HAP-1 (cell line): ENCODE measurements around the gene MYH6.

Experiments
- DNase-seq, 2 experiments: peaks; one replicate each; pipeline ENCODE4 v3.0.0-alpha.2; 2016 to 2020; ENCODE audit warnings: low spot score in 2 of 2
- H3K27me3 ChIP-seq: fragments of 250-450 bp; sonication (Bioruptor Pico); 2 replicates; pipeline ENCODE4 v1.5.1; 2020; ENCODE audit warnings: low read depth, mild to moderate bottlenecking, moderate library complexity
- H3K36me3 ChIP-seq: fragments of 250-450 bp; sonication (Bioruptor Pico); replicated peaks from 2 replicates; pipeline ENCODE4 v1.5.1; 2020; ENCODE audit warnings: mild to moderate bottlenecking
- H3K4me1 ChIP-seq: fragments of 250-450 bp; sonication (Bioruptor Pico); 2 replicates; pipeline ENCODE4 v1.5.1; 2020; ENCODE audit warnings: mild to moderate bottlenecking
- H3K4me3 ChIP-seq: fragments of 250-450 bp; sonication (Bioruptor Pico); 2 replicates; pipeline ENCODE4 v1.5.1; 2020; ENCODE audit warnings: mild to moderate bottlenecking, moderate library complexity
- H3K9me3 ChIP-seq: fragments of 250-450 bp; sonication (Bioruptor Pico); 2 replicates; pipeline ENCODE4 v1.5.1; 2020; ENCODE audit warnings: mild to moderate bottlenecking, moderate library complexity
- in situ Hi-C: fragments of 300-500 bp; cut with MboI; formaldehyde crosslinking; loops from 3 replicates; pipeline ENCODE4 v1.14.3; 2020; ENCODE audit warnings: low sequenced_read_pairs, inconsistent platforms, mixed read lengths

The MYH6 gene

GRCh38 chr14:23362200-23362599 is 45.9 kb downstream of the MYH6 start:
- Histone ChIP-seq H3K27me3 (peaks cover 34% of the 10 kb centered on the region), H3K4me3 (no peak overlapping the region), H3K4me1 (no peaks in the 10 kb centered on the region), H3K9me3 (no peaks in the 10 kb centered on the region), H3K36me3 (no peaks in the 10 kb centered on the region)
- in situ Hi-C loops: no loop called here
- DNase-seq: no peak

- Histone ChIP-seq H3K4me1 (no peaks in the 10 kb centered on the region), H3K4me3 (no peak overlapping the region), H3K36me3 (no peaks in the 10 kb centered on the region), H3K27me3 (peaks cover 34% of the 10 kb centered on the region), H3K9me3 (no peaks in the 10 kb centered on the region)
- DNase-seq: no peak
- in situ Hi-C loops: no loop called here
Observed at GRCh38 chr14:23361763-23362162, 46.3 kb downstream of the MYH6 start.

GRCh38 chr14:23361320-23361719 is 46.8 kb downstream of the MYH6 start:
- no peaks in the 10 kb centered on the region for H3K36me3 ChIP-seq
- in situ Hi-C loops: no loop called here
- peaks cover 33% of the 10 kb centered on the region for H3K27me3 ChIP-seq
- H3K4me3 ChIP-seq: no peak overlapping the region
- H3K9me3 ChIP-seq: no peaks in the 10 kb centered on the region
- DNase-seq: no peak
- H3K4me1 ChIP-seq: no peaks in the 10 kb centered on the region

GRCh38 chr14:23360496-23360895 is 47.6 kb downstream of the MYH6 start:
- peaks cover 36% of the 10 kb centered on the region for H3K27me3 ChIP-seq
- in situ Hi-C loops: no loop called here

GRCh38 chr14:23359722-23360447 is 48.2 kb downstream of the MYH6 start:
- DNase-seq: no peak
- in situ Hi-C loops: no loop called here
- no peaks in the 10 kb centered on the region for H3K4me1 ChIP-seq
- no peak overlapping the region for H3K4me3 ChIP-seq
- no peaks in the 10 kb centered on the region for H3K9me3 ChIP-seq
- no peaks in the 10 kb centered on the region for H3K36me3 ChIP-seq
- peaks cover 38% of the 10 kb centered on the region for H3K27me3 ChIP-seq

More at GRCh38 chr14:23360496-23360895, 47.6 kb downstream of the MYH6 start:
- H3K9me3 ChIP-seq: no peaks in the 10 kb centered on the region
- H3K4me1 ChIP-seq: no peaks in the 10 kb centered on the region
- H3K36me3 ChIP-seq: no peaks in the 10 kb centered on the region
- no peak overlapping the region for H3K4me3 ChIP-seq
- DNase-seq: no peak

GRCh38 chr14:23359167-23359626 is 48.9 kb downstream of the MYH6 start:
- no peaks in the 10 kb centered on the region for H3K4me1 ChIP-seq
- DNase-seq: no peak
- in situ Hi-C loops: no loop called here
- no peaks in the 10 kb centered on the region for H3K36me3 ChIP-seq
- peaks cover 35% of the 10 kb centered on the region for H3K27me3 ChIP-seq
- no peak overlapping the region for H3K4me3 ChIP-seq
- H3K9me3 ChIP-seq: no peaks in the 10 kb centered on the region

- Histone ChIP-seq H3K4me3 (no peak overlapping the region), H3K4me1 (no peaks in the 10 kb centered on the region), H3K36me3 (no peaks in the 10 kb centered on the region), H3K9me3 (no peaks in the 10 kb centered on the region), H3K27me3 (peaks cover 37% of the 10 kb centered on the region)
- in situ Hi-C loops: no loop called here
- no peak for DNase-seq
Observed at GRCh38 chr14:23358553-23359166, 49.4 kb downstream of the MYH6 start.

- no peak for DNase-seq
- Histone ChIP-seq H3K4me3 (no peak overlapping the region), H3K36me3 (no peaks in the 10 kb centered on the region), H3K4me1 (no peaks in the 10 kb centered on the region), H3K9me3 (no peaks in the 10 kb centered on the region), H3K27me3 (peaks cover 44% of the 10 kb centered on the region)
- in situ Hi-C loops: no loop called here
Observed at GRCh38 chr14:23358042-23358441, 50.0 kb downstream of the MYH6 start.

- Histone ChIP-seq H3K27me3 (peaks cover 50% of the 10 kb centered on the region), H3K36me3 (no peaks in the 10 kb centered on the region), H3K4me3 (no peak overlapping the region), H3K9me3 (no peaks in the 10 kb centered on the region), H3K4me1 (no peaks in the 10 kb centered on the region)
- in situ Hi-C loops: no loop called here
- no peak for DNase-seq
Observed at GRCh38 chr14:23357261-23357660, 50.8 kb downstream of the MYH6 start.

- in situ Hi-C loops: no loop called here
- H3K27me3 ChIP-seq: peaks cover 51% of the 10 kb centered on the region
- H3K36me3 ChIP-seq: no peaks in the 10 kb centered on the region
- H3K4me3 ChIP-seq: no peak overlapping the region
- no peak for DNase-seq
- H3K9me3 ChIP-seq: no peaks in the 10 kb centered on the region
- H3K4me1 ChIP-seq: no peaks in the 10 kb centered on the region
Observed at GRCh38 chr14:23356662-23357061, 51.4 kb downstream of the MYH6 start.

GRCh38 chr14:23355871-23356435 is 52.1 kb downstream of the MYH6 start:
- no peaks in the 10 kb centered on the region for H3K36me3 ChIP-seq
- H3K27me3 ChIP-seq: peaks cover 51% of the 10 kb centered on the region
- no peak overlapping the region for H3K4me3 ChIP-seq
- no peaks in the 10 kb centered on the region for H3K4me1 ChIP-seq
- in situ Hi-C loops: no loop called here
- no peak for DNase-seq
- no peaks in the 10 kb centered on the region for H3K9me3 ChIP-seq

GRCh38 chr14:23354990-23355389 is 53.1 kb downstream of the MYH6 start:
- in situ Hi-C loops: no loop called here
- H3K9me3 ChIP-seq: no peaks in the 10 kb centered on the region
- no peak for DNase-seq

GRCh38 chr14:23353433-23353780 is 54.7 kb downstream of the MYH6 start:
- peaks cover 51% of the 10 kb centered on the region for H3K27me3 ChIP-seq
- in situ Hi-C loops: no loop called here
- H3K4me3 ChIP-seq: no peak overlapping the region
- no peak for DNase-seq
- no peaks in the 10 kb centered on the region for H3K4me1 ChIP-seq
- H3K9me3 ChIP-seq: no peaks in the 10 kb centered on the region
- H3K36me3 ChIP-seq: no peaks in the 10 kb centered on the region

More at GRCh38 chr14:23354990-23355389, 53.1 kb downstream of the MYH6 start:
- Histone ChIP-seq H3K4me1 (no peaks in the 10 kb centered on the region), H3K36me3 (no peaks in the 10 kb centered on the region), H3K27me3 (peaks cover 51% of the 10 kb centered on the region), H3K4me3 (no peak overlapping the region)
